K562 (cell line): ENCODE data around the gene KLHL18. TPM values are rescaled to one million over a fixed set of nuclear protein-coding genes. Genes with fewer than 3 reads are reported as not detected.

ENCODE experiments used
- FOXK2 ChIP-seq, 2 experiments: fragments of 450-650 bp; IDR thresholded peaks in 1 of 2; conservative IDR thresholded peaks in 1 of 2; 2 replicates each; pipeline ENCODE4 v1.6.1; 2016; ENCODE audit warnings: low read depth in 2 of 2, mild to moderate bottlenecking in 1 of 2
- GABPA ChIP-seq: fragments of 200-800 bp; sonication (Bioruptor generic); conservative IDR thresholded peaks from 2 replicates; pipeline ENCODE4 v1.6.1; 2016; ENCODE audit warnings: low read depth, missing genetic modification characterization, missing compliant biosample characterization
- GABPB1 ChIP-seq: sonication (generic); formaldehyde crosslinking; IDR thresholded peaks from 2 replicates; pipeline ENCODE4 v1.8.0; 2022; ENCODE audit warnings: mild to moderate bottlenecking, missing genetic modification reagents
- GABPB2 ChIP-seq: fragments of 250-450 bp; sonication (Bioruptor Pico); conservative IDR thresholded peaks from 2 replicates; pipeline ENCODE4 v1.5.1; 2021; ENCODE audit warnings: mild to moderate bottlenecking
- HLTF ChIP-seq: fragments of 450-650 bp; IDR thresholded peaks from 2 replicates; pipeline ENCODE4 v1.6.1; 2016
- JUNB ChIP-seq: fragments of 450-650 bp; formaldehyde crosslinking; conservative IDR thresholded peaks from 2 replicates; pipeline ENCODE4 v1.4.0; 2020; ENCODE audit warnings: mild to moderate bottlenecking
- MGA ChIP-seq: fragments of 450-650 bp; IDR thresholded peaks from 2 replicates; pipeline ENCODE4 v1.6.1; 2016; ENCODE audit warnings: mild to moderate bottlenecking, moderate library complexity
- MIER1 ChIP-seq: fragments of 450-650 bp; IDR thresholded peaks from 2 replicates; pipeline ENCODE4 v1.6.1; 2016; ENCODE audit warnings: antibody characterized with exemption, mild to moderate bottlenecking, low read depth
- MYNN ChIP-seq, 2 experiments: sonication (generic); formaldehyde crosslinking in 1 of 2; IDR thresholded peaks; 2 replicates each; pipeline versions ENCODE4 v1.5.0 to v1.6.1; 2016 to 2020; ENCODE audit warnings: antibody characterized with exemption in 1 of 2, missing genetic modification reagents in 1 of 2
- PURB ChIP-seq: sonication (generic); formaldehyde crosslinking; IDR thresholded peaks from 2 replicates; pipeline ENCODE4 v1.9.0; 2021; ENCODE audit warnings: low read depth, mild to moderate bottlenecking, missing genetic modification reagents
- SMARCA5 ChIP-seq: fragments of 450-650 bp; IDR thresholded peaks from 2 replicates; pipeline ENCODE4 v1.6.1; 2016
- TCF7L2 ChIP-seq: fragments of 150-350 bp; IDR thresholded peaks from 2 replicates; pipeline ENCODE4 v1.6.1; 2016; ENCODE audit warnings: low read depth, mild to moderate bottlenecking, low read length, moderate library complexity
- THRAP3 ChIP-seq: fragments of 450-650 bp; IDR thresholded peaks from 2 replicates; pipeline ENCODE4 v1.6.1; 2016; ENCODE audit warnings: mild to moderate bottlenecking, inconsistent platforms, borderline replicate concordance
- TRIM28 ChIP-seq: fragments of 450-650 bp; IDR thresholded peaks from 2 replicates; pipeline ENCODE4 v1.6.1; 2017
- ZKSCAN8 ChIP-seq: fragments of 200-800 bp; sonication (Bioruptor generic); IDR thresholded peaks from 2 replicates; pipeline ENCODE4 v1.6.1; 2016; ENCODE audit warnings: missing genetic modification characterization, missing compliant biosample characterization
- ZNF121 ChIP-seq: sonication (generic); formaldehyde crosslinking; conservative IDR thresholded peaks from 2 replicates; pipeline ENCODE4 v1.8.0; 2022; ENCODE audit warnings: missing genetic modification reagents
- ZNF311 ChIP-seq: fragments of 250-450 bp; sonication (Bioruptor Pico); IDR thresholded peaks from 2 replicates; pipeline ENCODE4 v1.4.0; 2020; ENCODE audit warnings: mild to moderate bottlenecking, moderate library complexity
- ZNF507 ChIP-seq: conservative IDR thresholded peaks from 2 replicates; pipeline ENCODE4 v1.6.1; 2017; ENCODE audit warnings: missing genetic modification characterization, missing compliant biosample characterization
- ZNF561 ChIP-seq: fragments of 450-650 bp; formaldehyde crosslinking; conservative IDR thresholded peaks from 2 replicates; pipeline ENCODE4 v1.4.0; 2020; ENCODE audit warnings: mild to moderate bottlenecking, moderate library complexity
- ZNF766 ChIP-seq: fragments of 200-800 bp; sonication (Bioruptor generic); conservative IDR thresholded peaks from 2 replicates; pipeline ENCODE4 v1.6.1; 2016; ENCODE audit warnings: missing genetic modification characterization, missing compliant biosample characterization
- polyA plus RNA-seq, 8 experiments: library from polyadenylated mRNA; depleted of rRNA in 4 of 8; stranded (reverse) in 5 of 8; unstranded in 3 of 8; fragments of >200 nt; fragmentation: Nextera tagmentation in 2 of 8; fragmentation: Illumina TruSeq in 1 of 8; extraction: Ambion mirVana in 2 of 8; extraction: Trizol in 1 of 8; gene quantifications; 2 replicates each; pipeline versions ENCODE4 v1.2.1 to v1.2.3, GENCODE V29; 2011 to 2014; ENCODE audit warnings: inconsistent platforms in 1 of 8, missing spikeins in 1 of 8
- total RNA-seq, 7 experiments: library from RNA; depleted of rRNA in 6 of 7; stranded (reverse); fragments of >200 nt in 6 of 7; fragmentation: Illumina TruSeq in 2 of 7; extraction: Trizol in 2 of 7; gene quantifications; 2 replicates each; pipeline versions ENCODE4 v1.2.1 to v1.2.3, GENCODE V29; 2011 to 2021; ENCODE audit warnings: low replicate concordance in 1 of 7

The KLHL18 gene
- total and polyA plus RNA-seq, 9 of the 15 experiments (the other 6 are each of a cell fraction or from before 2014, with no cell fraction given) = 26.7 to 97.5 (median 48.7) TPM

GRCh38 chr3:47315069-47315647 lies 32.4 kb downstream of the KLHL18 start (continued):
- no peak; the same call in 1 of the 2 replicates for TF ChIP-seq MGA
- TF ChIP-seq PURB (CRISPR knock-in tag) = no peak
- peak; percentile 74 for TF ChIP-seq ZNF311 (CRISPR knock-in tag)
- no peak for TF ChIP-seq ZNF561
- TF ChIP-seq ZNF121 (CRISPR knock-in tag) = no peak
- TF ChIP-seq MIER1 = no peak
- peak; percentile 75 for TF ChIP-seq MYNN (IDR thresholded peaks at IDR 0.05)
- TF ChIP-seq MYNN (CRISPR knock-in tag; IDR thresholded peaks at IDR 0.05) = no peak
- TF ChIP-seq HLTF = no peak
- TF ChIP-seq GABPB1 = no peak
- TF ChIP-seq ZNF766 (CRISPR knock-in tag) = peak; percentile 65; the same call in 1 of the 2 replicates
- no peak for TF ChIP-seq GABPB2 (CRISPR knock-in tag)
- no peak; a peak in 1 of 4 replicates for TF ChIP-seq FOXK2 (conservative IDR thresholded peaks at IDR 0.05 in 1 of 2, IDR thresholded peaks at IDR 0.05 in 1 of 2; ENCODE audit: low read depth in 2 of 2)
- TF ChIP-seq ZNF507 = no peak
- TF ChIP-seq TCF7L2 = no peak
- no peak for TF ChIP-seq GABPA (tag)
- no peak for TF ChIP-seq THRAP3
- no peak for TF ChIP-seq SMARCA5
- no peak; the same call in 1 of the 2 replicates for TF ChIP-seq ZKSCAN8 (CRISPR knock-in tag)
- TF ChIP-seq TRIM28 = peak; percentile 60; the same call in 1 of the 2 replicates
- no peak for TF ChIP-seq JUNB (CRISPR knock-in tag)
